ENCODE results near the gene CEMIP2. TPM values are rescaled to one million over a fixed set of nuclear protein-coding genes. Genes with fewer than 3 reads are reported as not detected.

The CEMIP2 gene
- total RNA-seq, 4 donors from 2014 or later: 93.7 to 184 (median 110) TPM

GRCh38 chr9:71683598-71684235 is 84.6 kb downstream of the CEMIP2 start:
- TF ChIP-seq, protein P1, sequence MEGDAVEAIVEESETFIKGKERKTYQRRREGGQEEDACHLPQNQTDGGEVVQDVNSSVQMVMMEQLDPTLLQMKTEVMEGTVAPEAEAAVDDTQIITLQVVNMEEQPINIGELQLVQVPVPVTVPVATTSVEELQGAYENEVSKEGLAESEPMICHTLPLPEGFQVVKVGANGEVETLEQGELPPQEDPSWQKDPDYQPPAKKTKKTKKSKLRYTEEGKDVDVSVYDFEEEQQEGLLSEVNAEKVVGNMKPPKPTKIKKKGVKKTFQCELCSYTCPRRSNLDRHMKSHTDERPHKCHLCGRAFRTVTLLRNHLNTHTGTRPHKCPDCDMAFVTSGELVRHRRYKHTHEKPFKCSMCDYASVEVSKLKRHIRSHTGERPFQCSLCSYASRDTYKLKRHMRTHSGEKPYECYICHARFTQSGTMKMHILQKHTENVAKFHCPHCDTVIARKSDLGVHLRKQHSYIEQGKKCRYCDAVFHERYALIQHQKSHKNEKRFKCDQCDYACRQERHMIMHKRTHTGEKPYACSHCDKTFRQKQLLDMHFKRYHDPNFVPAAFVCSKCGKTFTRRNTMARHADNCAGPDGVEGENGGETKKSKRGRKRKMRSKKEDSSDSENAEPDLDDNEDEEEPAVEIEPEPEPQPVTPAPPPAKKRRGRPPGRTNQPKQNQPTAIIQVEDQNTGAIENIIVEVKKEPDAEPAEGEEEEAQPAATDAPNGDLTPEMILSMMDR (IDR thresholded peaks at IDR 0.05; ENCODE audit: low read depth): no peak

DNA sequence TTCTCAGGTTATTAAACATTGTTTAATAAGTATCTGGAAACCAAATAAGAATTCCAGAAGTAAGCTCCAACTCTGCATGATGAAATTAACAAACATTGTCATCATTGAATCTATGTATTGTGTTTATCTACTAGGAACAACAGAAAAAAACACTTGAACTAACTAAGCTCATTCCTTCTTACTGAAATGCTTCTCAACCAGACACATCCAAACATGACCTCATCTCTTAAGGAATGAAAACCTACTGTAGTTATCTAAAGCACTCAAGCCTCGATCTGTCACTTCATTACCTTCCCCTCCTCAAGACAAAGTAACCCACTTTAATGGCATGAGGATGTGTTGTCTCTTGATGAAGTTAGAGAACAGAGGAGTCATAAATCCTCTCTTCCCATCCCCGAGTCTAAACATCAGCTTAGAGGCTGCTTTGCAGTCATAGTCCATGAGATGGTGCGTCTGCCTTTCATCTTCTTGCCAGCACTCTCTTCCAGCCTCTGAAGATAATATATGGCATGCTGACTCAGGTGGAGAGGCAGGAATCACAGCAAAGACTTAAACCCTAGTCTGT is 86.5 kb downstream of the CEMIP2 start:
- TF ChIP-seq, protein P1 (IDR thresholded peaks at IDR 0.05; ENCODE audit: low read depth): no peak

DNA sequence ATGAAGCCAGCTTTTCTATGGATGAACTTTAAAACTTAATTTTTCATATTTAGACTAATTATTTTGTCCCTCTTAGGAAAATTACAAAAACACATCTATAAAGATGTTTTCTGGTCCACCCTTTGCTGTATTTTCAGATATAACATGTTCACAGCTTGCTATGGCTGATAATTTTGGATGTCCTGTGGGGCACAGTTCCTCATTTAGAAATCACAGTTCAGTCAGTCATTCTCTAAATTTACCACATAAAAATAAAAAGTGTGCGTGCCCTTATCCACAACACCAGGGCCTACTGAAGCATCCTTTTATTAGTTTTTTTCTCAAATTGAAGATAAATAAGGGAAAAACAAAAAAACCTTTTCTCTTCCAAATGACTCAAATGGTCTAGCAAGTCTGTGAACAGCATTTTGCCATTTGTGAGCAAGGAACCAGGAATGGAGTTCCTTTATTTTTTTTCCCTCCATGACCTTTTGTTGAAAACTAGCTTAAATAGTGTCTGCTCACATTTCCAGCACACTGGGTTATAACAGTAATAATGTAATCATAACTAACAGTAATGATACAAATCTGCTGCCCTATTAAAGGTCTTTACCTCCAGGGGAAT is 87.1 kb downstream of the CEMIP2 start:
- TF ChIP-seq, protein P1 (IDR thresholded peaks at IDR 0.05; ENCODE audit: low read depth): no peak

- TF ChIP-seq, protein P1 (IDR thresholded peaks at IDR 0.05; ENCODE audit: low read depth): no peak
These were observed 87.9 kb downstream of the CEMIP2 start for GRCh38 chr9:71680189-71680980.

- TF ChIP-seq, protein P1 (IDR thresholded peaks at IDR 0.05; ENCODE audit: low read depth): no peak
These were observed 89.3 kb downstream of the CEMIP2 start for GRCh38 chr9:71678999-71679398.

GRCh38 chr9:71677209-71677608 is 91.1 kb downstream of the CEMIP2 start:
- TF ChIP-seq, protein P1 (IDR thresholded peaks at IDR 0.05; ENCODE audit: low read depth): no peak

- TF ChIP-seq, protein P1 (IDR thresholded peaks at IDR 0.05; ENCODE audit: low read depth): no peak
These were observed 91.9 kb downstream of the CEMIP2 start for GRCh38 chr9:71676460-71676859.

All from subcutaneous adipose tissue (tissue), 4 donors.